HG03280 (cell line): ENCODE measurements around the gene CSKMT.
"Not testable (repeated sequence)": the region's sequence is repeated elsewhere in the genome, so short reads cannot be mapped to it uniquely, and the experiment has no call there.

Experiments
- ATAC-seq: cut with Tn5 transposase; IDR thresholded peaks from one replicate; pipeline ENCODE4 v1.9.1; 2021; ENCODE audit warnings: mild to moderate bottlenecking, moderate library complexity; ENCODE audit not compliant: unreplicated experiment

The CSKMT gene

DNA sequence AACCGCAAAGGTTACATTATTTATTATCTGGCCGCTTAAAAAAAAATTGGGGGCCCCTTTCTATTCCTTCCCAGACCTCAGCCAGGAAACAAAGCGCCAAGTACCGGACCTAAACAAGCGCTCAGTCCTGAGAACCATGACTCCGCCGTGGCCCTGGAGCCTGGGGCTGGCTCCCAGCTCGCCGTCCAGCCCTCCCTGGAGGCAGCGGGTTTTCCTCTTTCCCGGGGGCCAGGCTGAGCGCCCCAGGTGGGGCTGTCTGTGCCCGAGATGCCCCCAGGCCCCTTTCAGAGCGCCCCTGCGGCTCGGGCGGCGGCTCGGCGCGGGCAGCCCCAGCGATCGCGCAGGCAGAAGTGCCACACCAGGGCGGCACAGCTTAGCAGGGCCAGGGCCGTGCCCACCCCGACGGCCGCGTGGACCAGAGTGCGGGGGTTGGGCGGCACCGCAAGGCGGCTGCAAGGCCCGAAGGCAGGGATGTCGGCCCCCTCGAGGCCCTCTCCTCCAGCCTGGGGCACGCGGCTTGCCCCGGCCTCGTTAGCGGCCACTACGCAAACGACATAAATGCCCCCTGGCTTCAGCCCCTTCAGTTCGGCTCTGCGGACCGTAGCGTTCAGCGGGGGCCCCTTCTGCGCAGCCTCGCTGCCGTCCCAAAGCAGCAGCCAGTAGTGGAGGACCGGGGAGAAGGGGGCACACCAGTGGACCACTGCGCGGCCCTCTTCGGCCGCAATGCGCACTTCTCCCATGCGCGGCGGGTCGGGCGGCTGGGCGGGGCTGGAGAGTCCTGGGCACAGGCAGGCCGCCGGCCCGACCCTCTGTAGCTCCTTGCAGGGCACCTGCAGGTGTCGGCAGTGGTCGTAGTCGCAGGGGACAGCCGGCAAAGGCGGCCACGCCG lies 22.6 kb downstream of the CSKMT start:
- ATAC-seq, result no peak

DNA sequence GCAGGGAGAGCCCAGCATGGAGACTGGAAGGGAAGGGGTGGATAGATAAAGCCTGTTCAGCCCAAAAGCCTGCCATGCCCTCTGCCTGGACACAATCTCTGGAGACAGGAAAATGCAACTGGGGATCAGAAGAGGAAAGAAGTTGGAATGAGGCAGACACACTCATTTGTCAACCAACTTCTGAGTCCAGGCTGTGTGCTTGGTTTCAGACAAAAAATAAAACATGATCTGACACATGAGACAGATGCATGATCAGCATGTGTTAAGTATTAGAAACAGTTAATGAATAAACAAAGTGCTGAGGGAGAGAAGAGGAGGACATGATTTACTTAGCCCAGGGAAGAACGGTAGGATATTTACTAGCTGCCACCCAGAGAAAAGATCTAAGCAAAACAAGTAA lies 23.4 kb downstream of the CSKMT start:
- no peak for ATAC-seq

DNA sequence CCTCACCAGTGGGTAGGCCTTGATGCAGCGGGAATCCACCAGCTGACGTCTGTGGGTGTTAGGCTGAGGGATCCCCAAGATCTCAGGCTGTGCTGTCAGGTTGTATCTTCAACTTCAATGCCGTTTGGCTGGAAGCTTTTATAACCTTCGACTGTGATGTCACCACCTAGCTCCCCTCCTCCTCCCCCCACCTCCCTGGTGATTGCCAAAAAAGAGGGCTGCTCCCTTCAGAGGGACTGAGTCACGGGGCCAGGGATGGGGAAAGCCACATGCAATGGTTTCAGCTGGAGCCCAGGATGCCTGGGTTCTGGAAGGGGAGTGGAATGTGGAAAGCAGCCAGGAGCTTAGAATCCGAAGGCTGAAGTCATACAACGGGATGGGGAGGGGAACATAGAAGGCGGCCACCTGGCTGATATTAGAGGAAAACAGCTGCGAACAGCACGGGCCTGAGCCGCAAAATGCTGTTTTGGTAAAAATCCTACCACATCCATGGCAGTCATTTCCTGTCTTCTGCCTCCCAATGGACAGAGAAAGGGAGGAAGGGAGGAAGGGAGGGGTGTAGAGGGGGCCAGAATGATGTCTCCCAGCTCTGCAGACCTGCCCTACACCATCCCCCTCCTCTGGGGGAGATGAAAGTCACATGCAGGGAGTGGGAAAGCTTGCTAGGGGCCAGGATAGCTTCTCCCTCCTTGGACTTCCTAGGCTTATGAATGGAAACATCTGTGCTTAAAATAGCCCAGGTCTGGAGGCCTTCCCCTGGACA lies 24.5 kb downstream of the CSKMT start, which contains the start of gene LRRN4CL:
LRRN4CL (minus strand) TSS at position 110 of the 763 bp plus-strand sequence. CDS start 1,022 bp downstream, outside the sequence.
- ATAC-seq, result no peak

DNA sequence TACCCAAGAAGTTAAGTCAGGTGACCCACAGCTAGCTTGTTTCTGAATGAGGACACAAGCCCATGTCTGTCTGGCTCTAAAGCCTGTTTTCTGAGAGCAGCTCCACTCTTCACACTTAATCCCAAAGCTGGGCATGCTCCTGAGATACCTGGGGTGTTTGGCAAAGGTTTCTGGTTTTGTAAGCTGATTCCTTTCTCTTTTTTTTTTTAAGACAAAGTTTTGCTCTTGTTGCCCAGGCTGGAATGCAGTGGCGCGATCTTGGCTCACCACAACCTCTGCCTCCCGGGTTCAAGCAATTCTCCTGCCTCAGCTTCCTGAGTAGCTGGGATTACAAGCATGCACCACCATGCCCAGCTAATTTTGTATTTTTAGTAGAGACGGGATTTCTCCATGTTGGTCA lies 28.5 kb downstream of the CSKMT start:
- ATAC-seq, result not testable (repeated sequence)

DNA sequence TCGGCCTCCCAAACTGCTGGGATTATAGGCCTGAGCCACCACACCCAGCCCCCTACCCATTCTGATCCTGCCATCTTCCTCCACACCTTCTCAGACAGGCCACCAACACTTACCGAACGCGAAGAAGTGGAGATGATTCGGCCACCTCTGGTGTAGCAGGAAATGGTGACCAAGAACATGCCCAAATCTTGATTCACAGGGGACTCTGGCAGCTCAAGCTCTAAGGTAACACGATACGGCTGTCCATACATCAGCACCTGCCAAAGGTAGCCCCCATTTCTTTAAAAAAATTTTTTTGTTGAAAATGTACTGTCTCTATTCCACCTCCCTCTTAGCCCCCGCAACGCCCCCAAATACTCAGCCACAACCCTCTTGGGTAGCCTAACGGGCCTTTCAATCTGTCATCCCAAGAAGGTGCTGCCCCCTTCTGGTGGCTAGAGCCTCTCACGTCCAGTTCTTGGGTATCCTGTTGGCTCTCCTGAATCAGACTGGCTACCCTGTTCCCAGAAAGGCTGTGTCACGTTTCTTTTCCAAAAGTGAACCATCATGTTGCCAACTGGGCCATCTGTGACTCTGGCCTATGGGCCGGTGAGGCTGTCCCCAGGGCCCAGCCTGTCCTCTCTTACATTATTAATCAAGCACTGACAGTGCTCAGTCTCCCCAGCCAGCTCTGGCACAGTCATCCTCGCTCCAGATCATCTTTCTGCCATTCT lies 29.5 kb downstream of the CSKMT start:
- peak; percentile 73 for ATAC-seq

DNA sequence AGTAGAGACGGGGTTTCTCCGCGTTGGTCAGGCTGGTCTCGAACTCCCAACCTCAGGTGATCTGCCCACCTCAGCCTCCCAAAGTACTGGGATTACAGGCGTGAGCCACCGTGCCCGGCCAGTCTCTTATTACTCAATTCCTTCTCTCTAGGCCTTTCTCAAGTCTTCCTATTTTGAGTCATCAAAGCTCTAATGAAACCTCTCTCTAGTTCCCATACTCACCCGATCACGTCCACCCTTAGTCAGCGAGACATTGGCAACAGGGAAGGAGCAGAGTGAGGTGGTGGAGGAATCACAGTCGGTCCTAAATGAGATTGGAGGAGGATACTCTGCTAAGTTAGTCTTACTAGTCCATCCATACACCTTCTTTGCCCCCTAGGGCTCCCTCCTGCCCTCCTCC lies 37.1 kb downstream of the CSKMT start:
- ATAC-seq, result no peak

DNA sequence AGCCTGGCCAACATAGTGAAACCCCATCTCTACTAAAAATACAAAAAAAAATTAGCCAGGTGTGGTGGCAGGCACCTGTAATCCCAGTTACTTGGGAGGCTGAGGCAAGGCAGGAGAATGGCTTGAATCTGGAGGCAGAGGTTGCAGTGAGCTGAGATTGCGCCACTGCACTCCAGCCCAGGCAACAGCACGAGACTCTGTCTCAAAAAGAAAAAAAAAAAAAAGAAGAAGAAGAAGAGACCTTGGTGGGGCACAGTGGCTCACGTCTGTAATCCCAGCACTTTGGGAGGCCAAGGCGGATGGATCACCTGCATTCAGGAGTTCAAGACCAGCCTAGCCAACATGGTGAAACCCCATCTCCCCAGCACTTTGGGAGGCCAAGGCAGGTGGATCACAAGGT lies 38.8 kb downstream of the CSKMT start:
- ATAC-seq, result not testable (repeated sequence)

DNA sequence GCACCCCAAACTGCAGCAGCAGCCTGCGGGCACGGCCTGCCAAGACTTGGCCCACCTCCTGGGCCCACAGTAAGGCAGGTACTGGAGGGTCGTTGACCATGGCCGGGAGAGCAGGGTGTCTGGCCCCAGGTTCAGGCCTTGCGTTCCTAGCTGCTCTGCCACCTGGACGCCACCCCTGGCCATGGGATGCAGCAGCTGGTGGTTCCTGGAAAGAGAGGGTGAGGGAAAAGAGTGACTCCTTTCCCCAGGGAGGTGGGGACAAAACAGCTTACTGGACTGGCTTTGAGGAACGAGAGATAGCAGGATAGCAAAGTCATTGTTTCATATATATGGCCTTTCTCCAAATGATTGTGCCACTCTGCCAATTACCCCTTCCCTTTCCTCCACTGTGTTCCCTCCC lies 40.3 kb downstream of the CSKMT start:
- no peak for ATAC-seq

DNA sequence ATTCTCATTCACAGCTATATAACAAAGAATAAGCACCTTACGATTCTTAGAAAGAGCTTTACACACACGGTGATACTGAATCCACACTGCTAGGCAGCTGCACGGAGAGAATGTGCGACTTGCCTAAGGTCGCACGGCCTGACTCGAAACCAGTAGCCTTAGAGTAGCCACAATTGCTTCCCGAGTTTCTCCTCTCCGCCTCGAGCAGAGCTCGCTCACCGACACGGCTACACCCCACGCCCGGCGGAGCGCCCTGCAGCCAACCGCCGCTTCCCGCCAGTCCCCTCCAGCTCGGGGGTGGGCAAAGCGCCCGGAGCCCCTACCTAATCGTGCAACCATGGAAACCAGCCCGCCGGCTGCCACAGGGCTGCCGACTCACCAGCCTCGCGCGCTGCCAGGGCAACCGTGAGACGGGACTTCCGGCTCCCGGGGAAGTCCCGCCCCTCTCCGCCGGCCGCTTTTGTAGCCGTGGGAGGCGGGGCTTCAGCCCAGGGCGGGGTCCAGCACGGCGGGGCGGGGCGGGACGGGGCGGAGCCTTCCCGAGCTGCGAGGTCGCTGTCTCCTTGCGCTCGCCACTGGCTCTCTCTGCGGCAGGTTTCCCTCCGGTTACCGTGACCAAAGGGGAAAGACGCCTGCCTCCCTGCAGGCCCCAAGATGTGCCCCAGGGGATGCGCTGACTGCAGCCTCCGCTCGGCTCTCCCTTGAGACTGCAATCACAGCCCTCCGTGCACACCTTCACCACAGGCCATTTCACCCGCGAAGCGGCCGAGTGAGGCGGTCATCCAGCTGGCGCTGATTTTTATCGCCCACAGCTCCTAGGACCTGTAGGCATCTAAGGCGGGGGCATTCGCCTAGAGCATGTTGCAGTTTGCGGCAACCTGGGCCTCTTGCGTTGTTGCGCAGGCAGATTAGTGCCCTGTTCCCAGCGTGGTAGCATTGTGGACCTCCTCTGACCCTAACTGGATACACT lies 41.1 kb downstream of the CSKMT start:
- ATAC-seq, result peak; percentile 65

DNA sequence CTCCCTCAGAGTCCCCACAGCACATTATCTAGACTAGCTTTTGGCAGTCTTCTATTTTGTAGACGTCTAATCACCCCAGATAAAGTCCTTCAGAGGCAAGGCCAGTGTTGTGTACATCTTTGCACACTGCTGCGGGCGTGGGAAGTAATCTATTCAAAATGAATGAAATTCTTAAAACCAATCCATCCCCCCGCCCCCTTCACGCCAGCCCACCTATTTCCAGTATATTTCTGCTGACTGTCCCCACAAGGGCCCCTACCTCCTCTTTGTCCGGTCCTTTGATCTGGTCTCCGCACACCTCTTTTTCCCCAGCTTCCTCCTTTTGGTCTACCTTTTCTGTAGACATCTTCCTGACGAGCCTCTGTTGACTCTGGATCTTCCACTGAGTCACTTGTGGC lies 41.7 kb downstream of the CSKMT start:
- no peak for ATAC-seq

DNA sequence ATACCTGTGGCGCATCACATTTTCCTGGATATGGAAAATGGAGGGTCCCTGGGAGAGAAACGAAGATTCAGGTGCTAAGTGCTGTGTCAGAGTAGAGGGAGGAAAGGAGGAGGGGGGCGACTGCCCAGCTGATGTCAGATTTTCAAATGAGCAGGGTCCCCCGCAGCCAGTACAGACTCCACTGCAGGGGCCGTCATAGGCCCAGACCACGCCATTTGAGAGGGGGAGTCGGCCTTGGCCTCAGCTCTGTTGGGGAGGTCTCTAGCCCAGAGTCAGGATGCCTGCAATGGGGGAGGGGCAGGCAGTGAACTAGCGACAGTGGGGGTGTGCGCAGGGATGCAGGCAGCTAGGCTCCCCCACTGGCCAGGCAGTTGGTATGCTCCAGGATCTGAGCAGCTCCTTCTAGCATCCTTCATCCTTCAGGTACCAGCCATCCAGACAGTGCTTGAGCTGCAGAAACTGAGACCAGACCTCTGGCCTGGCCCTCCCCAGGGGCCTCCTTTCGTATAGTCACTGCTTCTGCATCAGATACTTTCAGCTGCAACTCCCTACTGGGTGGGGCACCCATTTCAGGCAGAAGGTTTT lies 42.3 kb downstream of the CSKMT start, which contains the start of the genes BSCL2 and GNG3:
BSCL2 (minus strand) TSS at position 148 of the 585 bp plus-strand sequence. CDS start 229 bp downstream, outside the sequence.
GNG3 (plus strand) TSS at position 400 of the 585 bp plus-strand sequence. CDS start 620 bp downstream, outside the sequence.
- no peak for ATAC-seq

DNA sequence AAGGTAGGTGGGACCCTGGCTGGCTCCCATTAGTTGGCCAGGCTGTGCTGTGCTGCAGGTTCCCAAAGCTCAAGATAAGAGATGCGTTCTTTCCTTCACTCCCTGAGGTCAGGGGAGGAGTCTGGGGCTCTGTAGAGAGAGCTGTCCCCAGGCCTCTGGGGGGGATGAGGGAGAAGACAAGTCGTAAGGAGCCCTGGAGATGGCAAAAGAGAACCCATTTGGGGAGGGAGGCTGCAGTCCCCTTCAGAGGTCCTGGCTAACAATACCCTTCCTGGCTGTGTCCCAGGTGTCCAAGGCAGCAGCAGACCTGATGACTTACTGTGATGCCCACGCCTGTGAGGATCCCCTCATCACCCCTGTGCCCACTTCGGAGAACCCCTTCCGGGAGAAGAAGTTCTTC lies 43.3 kb downstream of the CSKMT start:
- no peak for ATAC-seq

DNA sequence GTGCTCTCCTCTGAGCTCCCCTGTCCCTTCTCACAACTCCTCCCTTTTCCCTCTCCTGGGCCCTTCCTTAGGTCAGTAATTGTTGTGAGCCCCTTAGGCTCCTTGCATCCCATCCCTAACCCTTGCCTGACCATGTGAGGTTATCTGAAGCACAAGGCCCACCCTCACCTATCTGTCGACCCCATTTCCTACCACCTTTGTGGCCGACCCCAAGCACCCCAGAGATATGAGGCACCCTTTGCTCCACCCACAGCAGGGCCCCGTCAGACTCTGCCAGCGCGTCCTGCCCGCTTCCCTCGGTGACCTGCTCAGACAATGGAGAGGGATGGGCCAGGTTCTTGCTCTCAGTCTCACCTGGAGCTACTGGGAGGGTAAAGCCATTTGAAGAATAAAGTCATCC lies 43.7 kb downstream of the CSKMT start:
- peak; percentile 2 for ATAC-seq

DNA sequence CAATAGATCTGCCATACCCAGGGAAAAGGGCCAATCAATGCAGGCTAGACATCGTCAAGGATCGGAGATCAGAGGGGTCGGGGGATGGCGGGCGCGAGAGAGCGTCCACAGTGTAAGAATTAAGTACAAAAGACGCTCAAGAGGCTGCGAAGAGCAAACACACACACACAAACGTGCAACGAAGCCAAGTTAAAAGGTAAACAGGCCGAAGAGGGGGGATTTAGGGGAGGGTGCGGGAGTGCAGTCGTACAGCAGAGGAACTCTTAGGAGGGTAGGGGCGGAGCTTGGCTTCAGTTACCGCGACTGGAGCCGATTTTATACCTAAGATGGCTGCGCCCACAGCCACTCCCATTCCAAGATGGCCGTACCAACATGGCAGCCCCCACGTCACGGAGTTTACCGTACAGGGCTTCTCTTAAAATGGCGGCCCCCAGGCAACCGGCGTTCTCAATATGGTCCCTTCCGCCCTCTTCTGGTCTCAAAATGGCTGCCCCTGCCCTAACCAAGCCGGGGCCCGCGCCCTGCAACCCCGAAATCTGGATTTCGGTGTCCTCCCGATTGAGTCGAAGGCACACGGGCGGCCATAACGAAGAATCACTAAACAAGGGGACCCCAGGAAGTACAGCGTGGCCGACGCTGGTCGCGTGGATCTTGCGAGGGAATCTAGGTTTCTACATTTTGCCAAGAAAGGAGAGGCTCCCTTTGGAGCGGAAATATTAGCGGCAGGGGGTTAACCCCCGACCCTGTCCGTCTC lies 44.3 kb downstream of the CSKMT start:
- peak; percentile 74 for ATAC-seq

DNA sequence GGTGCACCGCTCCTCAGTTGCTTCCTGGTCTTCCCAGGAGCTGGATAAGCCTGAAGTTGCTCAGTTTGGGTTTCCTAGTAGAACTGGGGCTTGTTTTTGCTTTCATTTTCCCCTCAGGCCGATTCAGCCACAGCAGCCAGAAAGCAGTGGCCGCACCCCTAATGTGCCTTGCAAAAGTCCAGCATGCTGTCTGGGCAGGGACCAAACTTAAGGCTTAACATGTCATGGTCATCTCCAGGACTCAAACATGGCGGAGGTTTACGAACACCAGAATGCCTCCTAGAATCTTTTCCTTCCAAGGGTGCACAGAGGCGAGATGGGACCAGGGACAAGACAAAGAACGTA lies 44.9 kb downstream of the CSKMT start:
- ATAC-seq, result no peak

DNA sequence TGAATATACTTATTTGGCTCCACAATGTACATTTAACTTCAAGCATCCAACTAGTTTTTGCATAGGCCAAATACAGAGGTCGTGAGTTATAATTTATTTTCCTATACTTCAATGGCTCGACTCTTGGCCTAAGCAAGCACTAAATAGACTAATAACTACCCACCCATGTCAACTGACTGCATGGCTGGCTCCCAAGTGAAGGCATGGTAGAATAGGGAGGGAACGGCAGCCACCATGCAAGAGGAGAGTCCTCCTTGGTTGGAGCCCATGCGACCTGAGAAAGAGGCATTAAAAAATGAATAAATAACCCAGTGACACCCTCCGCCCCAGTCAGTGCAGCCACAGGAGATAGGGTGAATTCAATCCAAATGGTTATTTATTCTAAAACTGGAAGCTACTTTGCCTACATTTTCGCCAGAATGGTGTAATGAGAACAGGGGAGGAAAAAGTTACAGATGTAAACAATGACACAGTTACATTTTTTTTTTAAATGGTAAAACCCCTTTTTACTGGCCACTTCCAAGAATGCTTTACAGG lies 47.2 kb downstream of the CSKMT start:
- ATAC-seq, result no peak

DNA sequence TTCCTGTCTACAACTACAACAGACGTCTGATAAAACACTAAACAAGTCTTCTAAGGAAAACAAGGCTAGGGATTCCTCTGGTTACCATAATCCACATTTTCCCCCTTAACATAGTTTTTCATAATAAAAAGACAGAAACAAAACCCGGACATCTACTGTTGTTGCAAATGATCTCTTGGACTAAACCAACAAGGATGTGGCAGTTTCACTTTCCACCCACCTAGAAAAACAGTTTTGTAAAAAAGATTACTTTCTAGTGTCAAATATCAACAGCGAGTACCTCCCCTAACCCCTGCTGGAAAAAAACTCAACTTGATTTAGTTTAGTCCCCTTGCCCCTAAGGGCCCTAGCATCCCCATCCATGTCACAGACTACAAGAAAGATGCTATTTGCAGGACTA lies 47.7 kb downstream of the CSKMT start:
- no peak for ATAC-seq

DNA sequence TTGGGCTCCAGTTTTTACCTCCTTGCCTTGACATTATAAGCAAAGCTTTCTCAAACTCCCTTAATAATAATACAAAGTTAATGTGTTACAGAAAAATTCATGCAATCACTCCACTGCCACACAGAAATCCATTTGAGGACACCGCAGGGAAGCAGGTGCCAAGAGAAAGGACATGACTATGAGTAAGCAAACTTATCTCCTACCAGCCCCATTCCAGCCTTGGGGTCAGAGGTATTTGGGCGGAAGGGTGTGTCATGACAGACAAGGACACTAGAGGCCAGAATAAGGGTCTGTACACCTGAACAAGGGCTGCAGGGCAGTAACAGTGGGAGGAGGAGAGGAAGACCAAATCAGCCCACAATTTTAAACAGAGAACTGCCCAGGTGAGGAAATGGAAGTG lies 48.2 kb downstream of the CSKMT start:
- no peak for ATAC-seq
